WTC11 (cell line): ENCODE measurements around the gene PRKAG2. TPM values are rescaled to one million over a fixed set of nuclear protein-coding genes. Genes with fewer than 3 reads are reported as not detected.

ENCODE experiments used
- ATAC-seq: fragments of 200-7000 bp; cut with Tn5 transposase; 2 replicates; pipeline ENCODE4 v1.10.0; 2021; ENCODE audit warnings: mild to moderate bottlenecking, moderate library complexity
- CTCF ChIA-PET: fragments of 300-600 bp; sonication (Branson Sonifier 250); formaldehyde crosslinking; loops from one replicate; lab custom pipeline; 2021; ENCODE audit warnings: antibody characterized with exemption; lab: Charles Lee
- POLR2A ChIA-PET: fragments of 350-600 bp; sonication (Branson Sonifier 250); formaldehyde crosslinking; loops from one replicate; lab custom pipeline; 2021; ENCODE audit warnings: antibody characterized with exemption; lab: Charles Lee
- DNase-seq: peaks from one replicate; pipeline ENCODE4 v3.0.0; 2021; ENCODE audit warnings: low spot score
- H3K27ac Mint-ChIP-seq: 2 replicates; pipeline ENCODE4 v1.8.0; 2021; ENCODE audit warnings: mixed read lengths
- H3K27me3 Mint-ChIP-seq: 2 replicates; pipeline ENCODE4 v1.8.0; 2021; ENCODE audit warnings: low read depth, mild to moderate bottlenecking, moderate library complexity, mixed read lengths
- H3K36me3 Mint-ChIP-seq: 2 replicates; pipeline ENCODE4 v1.8.0; 2021; ENCODE audit warnings: mixed read lengths
- H3K4me1 Mint-ChIP-seq: 2 replicates; pipeline ENCODE4 v1.8.0; 2022; ENCODE audit warnings: mixed read lengths
- H3K4me3 Mint-ChIP-seq: 2 replicates; pipeline ENCODE4 v1.8.0; 2021; ENCODE audit warnings: mild to moderate bottlenecking, moderate library complexity, mixed read lengths
- H3K9me3 Mint-ChIP-seq: 2 replicates; pipeline ENCODE4 v1.8.0; 2021; ENCODE audit warnings: mixed read lengths
- AFF4 ChIP-seq: sonication (generic); formaldehyde crosslinking; IDR thresholded peaks from 2 replicates; pipeline ENCODE4 v1.8.1; 2023; ENCODE audit warnings: mild to moderate bottlenecking, missing genetic modification reagents, borderline replicate concordance
- CBFB ChIP-seq: sonication (generic); formaldehyde crosslinking; IDR thresholded peaks from 2 replicates; pipeline ENCODE4 v1.8.1; 2022; ENCODE audit warnings: mild to moderate bottlenecking, low read depth, missing genetic modification reagents
- CDX4 ChIP-seq: fragments of 250-450 bp; sonication (Bioruptor Pico); IDR thresholded peaks from 2 replicates; pipeline ENCODE4 v1.9.0; 2021; ENCODE audit warnings: moderate library complexity, mild to moderate bottlenecking, inconsistent platforms, borderline replicate concordance
- CREB1 ChIP-seq: sonication (generic); formaldehyde crosslinking; IDR thresholded peaks from 2 replicates; pipeline ENCODE4 v1.8.0; 2023; ENCODE audit warnings: mild to moderate bottlenecking, missing genetic modification reagents
- E2F1 ChIP-seq: sonication (generic); formaldehyde crosslinking; IDR thresholded peaks from 2 replicates; pipeline ENCODE4 v1.8.0; 2022; ENCODE audit warnings: mild to moderate bottlenecking, missing genetic modification reagents
- E2F5 ChIP-seq: sonication (generic); formaldehyde crosslinking; IDR thresholded peaks from 2 replicates; pipeline ENCODE4 v1.8.1; 2022; ENCODE audit warnings: mild to moderate bottlenecking, moderate library complexity, missing genetic modification reagents
- ELF4 ChIP-seq: sonication (generic); formaldehyde crosslinking; IDR thresholded peaks from 2 replicates; pipeline ENCODE4 v1.8.1; 2022; ENCODE audit warnings: low read depth, mild to moderate bottlenecking, moderate library complexity, missing genetic modification reagents
- EMX1 ChIP-seq: fragments of 250-450 bp; sonication (Bioruptor Pico); IDR thresholded peaks from 2 replicates; pipeline ENCODE4 v1.8.0; 2021; ENCODE audit warnings: mild to moderate bottlenecking
- FOXP1 ChIP-seq: sonication (generic); formaldehyde crosslinking; IDR thresholded peaks from 2 replicates; pipeline ENCODE4 v1.8.0; 2022; ENCODE audit warnings: missing genetic modification reagents, mild to moderate bottlenecking, moderate library complexity, borderline replicate concordance
- FOXP4 ChIP-seq: sonication (generic); formaldehyde crosslinking; IDR thresholded peaks from 2 replicates; pipeline ENCODE4 v1.8.0; 2022; ENCODE audit warnings: mild to moderate bottlenecking, missing genetic modification reagents
- HMGXB4 ChIP-seq: sonication (generic); formaldehyde crosslinking; IDR thresholded peaks from 2 replicates; pipeline ENCODE4 v1.8.1; 2023; ENCODE audit warnings: mild to moderate bottlenecking, moderate library complexity, missing genetic modification reagents
- JAZF1 ChIP-seq: fragments of 250-450 bp; sonication (Bioruptor Pico); IDR thresholded peaks from 2 replicates; pipeline ENCODE4 v1.9.0; 2021; ENCODE audit warnings: moderate library complexity, mild to moderate bottlenecking, inconsistent platforms
- JUN ChIP-seq: sonication (generic); formaldehyde crosslinking; IDR thresholded peaks from 2 replicates; pipeline ENCODE4 v1.8.0; 2023; ENCODE audit warnings: mild to moderate bottlenecking, missing genetic modification reagents
- PRRX2 ChIP-seq: fragments of 250-450 bp; sonication (Bioruptor Pico); IDR thresholded peaks from 2 replicates; pipeline ENCODE4 v1.8.0; 2021; ENCODE audit warnings: mild to moderate bottlenecking
- RELA ChIP-seq: sonication (generic); formaldehyde crosslinking; IDR thresholded peaks from 2 replicates; pipeline ENCODE4 v1.8.1; 2022; ENCODE audit warnings: missing genetic modification reagents, mild to moderate bottlenecking, borderline replicate concordance
- RORB ChIP-seq: fragments of 250-450 bp; sonication (Bioruptor Pico); IDR thresholded peaks from 2 replicates; pipeline ENCODE4 v1.9.0; 2021; ENCODE audit warnings: mild to moderate bottlenecking
- TP53 ChIP-seq: sonication (generic); formaldehyde crosslinking; IDR thresholded peaks from 2 replicates; pipeline ENCODE4 v1.8.1; 2023; ENCODE audit warnings: mild to moderate bottlenecking, missing genetic modification reagents
- USF1 ChIP-seq: sonication (generic); formaldehyde crosslinking; IDR thresholded peaks from 2 replicates; pipeline ENCODE4 v1.8.0; 2022; ENCODE audit warnings: mild to moderate bottlenecking, missing genetic modification reagents
- ZNF138 ChIP-seq: sonication (generic); formaldehyde crosslinking; conservative IDR thresholded peaks from 2 replicates; pipeline ENCODE4 v1.8.1; 2022; ENCODE audit warnings: mild to moderate bottlenecking, moderate library complexity, missing genetic modification reagents
- ZNF396 ChIP-seq: fragments of 250-450 bp; sonication (Bioruptor Pico); IDR thresholded peaks from 2 replicates; pipeline ENCODE4 v1.8.0; 2021; ENCODE audit warnings: mild to moderate bottlenecking, moderate library complexity, borderline replicate concordance
- ZNF423 ChIP-seq: fragments of 250-450 bp; sonication (Bioruptor Pico); IDR thresholded peaks from 2 replicates; pipeline ENCODE4 v2.1.2; 2022; ENCODE audit warnings: mild to moderate bottlenecking, moderate library complexity
- total RNA-seq: library from RNA; stranded (reverse); gene quantifications from 3 replicates; pipeline ENCODE4 v1.2.3, GENCODE V29; 2021

PRKAG2 gene
- total RNA-seq, 1 experiment from 2014 or later: 20.3 TPM

- H3K4me3 Mint-ChIP-seq: no peak overlapping the region
- POLR2A ChIA-PET: interaction anchor here (0.5 kb wide), 1 partner anchor 708 kb away, joined by 3 read pairs; no protein-coding TSS in a partner anchor
- DNase-seq (no peak), ATAC-seq (no peak)
- H3K27me3 Mint-ChIP-seq: no peaks in the 10 kb centered on the region
- no peak overlapping the region for H3K27ac Mint-ChIP-seq
- H3K4me1 Mint-ChIP-seq: peaks cover 3% of the 10 kb centered on the region; the same call in 1 of the 2 replicates
- TF ChIP-seq CREB1 (CRISPR knock-in tag): no peak
- TF ChIP-seq FOXP4 (CRISPR knock-in tag): no peak
- TF ChIP-seq ELF4 (CRISPR knock-in tag): no peak
- no peak for TF ChIP-seq USF1 (CRISPR knock-in tag)
- TF ChIP-seq AFF4 (CRISPR knock-in tag): no peak
- TF ChIP-seq FOXP1 (CRISPR knock-in tag): no peak
- no peaks in the 10 kb centered on the region for H3K36me3 Mint-ChIP-seq
- no peaks in the 10 kb centered on the region for H3K9me3 Mint-ChIP-seq
- CTCF ChIA-PET: no interaction called here
These were observed 19.0 kb downstream of the PRKAG2 start for GRCh38 chr7:151857866-151858450.

- ATAC-seq (no peak), DNase-seq (no peak)
- POLR2A ChIA-PET: no interaction called here
- H3K9me3 Mint-ChIP-seq: no peaks in the 10 kb centered on the region
- H3K36me3 Mint-ChIP-seq: no peaks in the 10 kb centered on the region
- H3K27me3 Mint-ChIP-seq: no peaks in the 10 kb centered on the region
- CTCF ChIA-PET: no interaction called here
- H3K27ac Mint-ChIP-seq: no peak overlapping the region
- no peak overlapping the region for H3K4me3 Mint-ChIP-seq
- H3K4me1 Mint-ChIP-seq: peaks cover 3% of the 10 kb centered on the region; the same call in 1 of the 2 replicates
- TF ChIP-seq ZNF138 (CRISPR knock-in tag) (no peak), EMX1 (CRISPR knock-in tag) (no peak), CDX4 (no peak), ZNF423 (no peak), JUN (CRISPR knock-in tag) (no peak), JAZF1 (no peak), E2F5 (CRISPR knock-in tag) (no peak), CREB1 (CRISPR knock-in tag) (no peak), TP53 (CRISPR knock-in tag) (no peak), E2F1 (CRISPR knock-in tag) (no peak), RORB (CRISPR knock-in tag) (no peak), RELA (no peak), PRRX2 (CRISPR knock-in tag) (no peak), ZNF396 (CRISPR knock-in tag) (no peak), HMGXB4 (CRISPR knock-in tag) (no peak), CBFB (CRISPR knock-in tag) (no peak)
These were observed 19.5 kb downstream of the PRKAG2 start for GRCh38 chr7:151857412-151857811.
